SU-DHL-6 (cell line): Measurements from ENCODE around the gene IL27RA.
"Not testable (repeated sequence)": the region's sequence is repeated elsewhere in the genome, so short reads cannot be mapped to it uniquely, and the experiment has no call there.

Source experiments
- H2AFZ ChIP-seq: fragments of 200-600 bp; sonication (generic); 2 replicates; pipeline ENCODE4 v1.6.1; 2014; ENCODE audit warnings: low read depth, mild to moderate bottlenecking, moderate library complexity, mixed read lengths, antibody characterized with exemption, low read length; ENCODE audit not compliant: severe bottlenecking
- H3F3A ChIP-seq: fragments of 200-600 bp; shearing (Covaris generic); 2 replicates; pipeline ENCODE4 v1.6.0; 2016; ENCODE audit warnings: antibody characterized with exemption, mild to moderate bottlenecking; ENCODE audit not compliant: insufficient read depth
- H3K27ac ChIP-seq: fragments of 200-600 bp; sonication (generic); 2 replicates; pipeline ENCODE4 v1.5.1; 2016; ENCODE audit warnings: low read depth, mild to moderate bottlenecking, low read length, moderate library complexity, mixed read lengths
- H3K27me3 ChIP-seq: fragments of 200-600 bp; sonication (generic), shearing (Covaris generic); 2 replicates; pipeline ENCODE4 v1.6.0; 2014; ENCODE audit warnings: mild to moderate bottlenecking, low read length
- H3K36me3 ChIP-seq: fragments of 200-600 bp; sonication (generic); 2 replicates; pipeline ENCODE4 v1.6.1; 2014; ENCODE audit warnings: mild to moderate bottlenecking, low read length, mixed read lengths
- H3K4me2 ChIP-seq: fragments of 300-600, 200-600 bp; shearing (Covaris generic), sonication (generic); 2 replicates; pipeline ENCODE4 v1.6.0; 2014; ENCODE audit warnings: low read length, low read depth, mild to moderate bottlenecking; ENCODE audit not compliant: poor library complexity, severe bottlenecking
- H3K4me3 ChIP-seq: fragments of 200-600 bp; sonication (generic); 2 replicates; pipeline ENCODE4 v1.5.1; 2014; ENCODE audit warnings: antibody characterized with exemption, low read length, mild to moderate bottlenecking, mixed read lengths; ENCODE audit not compliant: insufficient read depth, poor library complexity, severe bottlenecking
- H3K79me2 ChIP-seq: fragments of 200-600 bp; sonication (generic); 2 replicates; pipeline ENCODE4 v1.6.1; 2014; ENCODE audit warnings: mild to moderate bottlenecking, low read length, moderate library complexity; ENCODE audit not compliant: insufficient read depth
- H3K9ac ChIP-seq: fragments of 200-600 bp; sonication (generic); 2 replicates; pipeline ENCODE4 v1.7.0; 2014; ENCODE audit warnings: mild to moderate bottlenecking, low read length
- H3K9me2 ChIP-seq: fragments of 200-600 bp; sonication (generic); replicated peaks from 2 replicates; pipeline ENCODE4 v1.6.1; 2014; ENCODE audit warnings: low read length; ENCODE audit not compliant: insufficient read depth
- H3K9me3 ChIP-seq: fragments of 200-600 bp; sonication (generic); 2 replicates; pipeline ENCODE4 v1.6.1; 2014; ENCODE audit warnings: low read length, mixed read lengths; ENCODE audit not compliant: insufficient read depth
- H4K20me1 ChIP-seq: fragments of 200-600 bp; sonication (generic); 2 replicates; pipeline ENCODE4 v1.6.1; 2014; ENCODE audit warnings: low read depth, mild to moderate bottlenecking, antibody characterized with exemption, low read length, moderate library complexity, mixed read lengths
- CTCF ChIP-seq: fragments of 200-600 bp; sonication (generic); IDR thresholded peaks from one replicate; pipeline ENCODE4 v1.5.1; 2017; ENCODE audit warnings: antibody characterized with exemption, mild to moderate bottlenecking, low read length, moderate library complexity; ENCODE audit not compliant: insufficient read depth, poor library complexity, severe bottlenecking
- EZH2phosphoT487 ChIP-seq: fragments of 200-600 bp; sonication (generic), shearing (Covaris generic); conservative IDR thresholded peaks from 2 replicates; pipeline ENCODE4 v1.6.1; 2018; ENCODE audit warnings: mild to moderate bottlenecking, antibody characterized with exemption, low read length, moderate library complexity, mixed read lengths

Gene IL27RA

GRCh38 chr19:14015524-14016035, 16.0 kb upstream of the IL27RA start:
- Histone ChIP-seq H3F3A (peaks cover 17% of the 10 kb centered on the region; the same call in 1 of the 2 replicates), H3K36me3 (no peaks in the 10 kb centered on the region), H4K20me1 (no peaks in the 10 kb centered on the region), H3K4me2 (peak overlapping the region; percentile 48), H2AFZ (no peak overlapping the region), H3K79me2 (no peaks in the 10 kb centered on the region), H3K9me3 (no peaks in the 10 kb centered on the region), H3K9ac (peak overlapping the region; percentile 1; the same call in 1 of the 2 replicates), H3K4me3 (peak overlapping the region; percentile 23), H3K27ac (peak overlapping the region; percentile 44; the same call in 1 of the 2 replicates), H3K27me3 (no peaks in the 10 kb centered on the region), H3K9me2 (no peaks in the 10 kb centered on the region)
- TF ChIP-seq EZH2phosphoT487 (no peak), CTCF (no peak)

GRCh38 chr19:14019100-14019499, 12.5 kb upstream of the IL27RA start:
- no peaks in the 10 kb centered on the region for H3K79me2 ChIP-seq
- peaks cover 24% of the 10 kb centered on the region; the same call in 1 of the 2 replicates for H3F3A ChIP-seq
- TF ChIP-seq EZH2phosphoT487 = no peak
- no peak for TF ChIP-seq CTCF
- H3K36me3 ChIP-seq = no peaks in the 10 kb centered on the region
- no peaks in the 10 kb centered on the region for H3K9me3 ChIP-seq
- no peaks in the 10 kb centered on the region for H4K20me1 ChIP-seq
- no peak overlapping the region for H2AFZ ChIP-seq
- no peak overlapping the region for H3K9ac ChIP-seq
- H3K4me3 ChIP-seq = peak overlapping the region; percentile 8
- no peaks in the 10 kb centered on the region for H3K27me3 ChIP-seq
- H3K9me2 ChIP-seq = no peaks in the 10 kb centered on the region
- H3K4me2 ChIP-seq = peak overlapping the region; percentile 70
- peak overlapping the region; percentile 70 for H3K27ac ChIP-seq

GRCh38 chr19:14019739-14020138, 11.8 kb upstream of the IL27RA start:
- not testable (repeated sequence) for H3K4me2 ChIP-seq, H2AFZ ChIP-seq, H3K9me3 ChIP-seq, H3K9ac ChIP-seq, H4K20me1 ChIP-seq, H3K4me3 ChIP-seq, H3K36me3 ChIP-seq, H3K27ac ChIP-seq, H3K27me3 ChIP-seq, H3K9me2 ChIP-seq, H3K79me2 ChIP-seq
- peaks cover 24% of the 10 kb centered on the region; the same call in 1 of the 2 replicates for H3F3A ChIP-seq

- peaks cover 17% of the 10 kb centered on the region; the same call in 1 of the 2 replicates for H3F3A ChIP-seq
- H3K36me3 ChIP-seq = no peaks in the 10 kb centered on the region
- H3K9me3 ChIP-seq = no peaks in the 10 kb centered on the region
- no peak overlapping the region for H3K27ac ChIP-seq
- H3K4me2 ChIP-seq = no peak overlapping the region
- H4K20me1 ChIP-seq = no peaks in the 10 kb centered on the region
- no peaks in the 10 kb centered on the region for H3K27me3 ChIP-seq
- H3K9me2 ChIP-seq = no peaks in the 10 kb centered on the region
- no peak overlapping the region for H2AFZ ChIP-seq
- H3K79me2 ChIP-seq = no peaks in the 10 kb centered on the region
- H3K4me3 ChIP-seq = no peak overlapping the region
- no peak overlapping the region for H3K9ac ChIP-seq
- no peak for TF ChIP-seq EZH2phosphoT487
- no peak for TF ChIP-seq CTCF
Measured at GRCh38 chr19:14021474-14021873, 10.1 kb upstream of the IL27RA start.
